Osteocyte (in vitro differentiated cells): Measurements from ENCODE around the gene LDAF1. TPM values are rescaled to one million over a fixed set of nuclear protein-coding genes. Genes with fewer than 3 reads are reported as not detected.

Source experiments
- DNase-seq: peaks from one replicate; pipeline ENCODE4 v3.0.0; 2021; ENCODE audit warnings: mixed read lengths; ENCODE audit not compliant: unreplicated experiment; ENCODE audit errors: extremely low spot score
- H3K27ac Mint-ChIP-seq: one replicate; pipeline ENCODE4 v1.8.0; 2021; ENCODE audit warnings: mild to moderate bottlenecking, mixed read lengths; ENCODE audit not compliant: unreplicated experiment
- H3K27me3 Mint-ChIP-seq: one replicate; pipeline ENCODE4 v1.8.0; 2021; ENCODE audit warnings: mixed read lengths; ENCODE audit not compliant: unreplicated experiment
- H3K36me3 Mint-ChIP-seq: one replicate; pipeline ENCODE4 v1.8.0; 2021; ENCODE audit warnings: mixed read lengths; ENCODE audit not compliant: unreplicated experiment
- H3K4me1 Mint-ChIP-seq: one replicate; pipeline ENCODE4 v1.8.0; 2021; ENCODE audit warnings: mixed read lengths; ENCODE audit not compliant: unreplicated experiment
- H3K4me3 Mint-ChIP-seq: one replicate; pipeline ENCODE4 v1.8.0; 2021; ENCODE audit warnings: mild to moderate bottlenecking, moderate library complexity, mixed read lengths; ENCODE audit not compliant: unreplicated experiment
- H3K9me3 Mint-ChIP-seq: one replicate; pipeline ENCODE4 v1.8.0; 2021; ENCODE audit warnings: mixed read lengths; ENCODE audit not compliant: unreplicated experiment
- CTCF ChIP-seq: fragments of 200-600 bp; sonication (generic); IDR thresholded peaks from 2 replicates; pipeline ENCODE4 v1.5.0; 2021; ENCODE audit warnings: antibody characterized with exemption, mild to moderate bottlenecking, moderate library complexity
- total RNA-seq: library from RNA; stranded (reverse); gene quantifications from 2 replicates; pipeline ENCODE4 v1.2.1, GENCODE V29; 2021

Gene LDAF1
- total RNA-seq, 1 donor from 2014 or later = 24.8 TPM

- H3K27ac Mint-ChIP-seq = no peak overlapping the region
- H3K4me3 Mint-ChIP-seq = no peak overlapping the region
- no peaks in the 10 kb centered on the region for H3K4me1 Mint-ChIP-seq
- no peak for TF ChIP-seq CTCF
- H3K36me3 Mint-ChIP-seq = no peaks in the 10 kb centered on the region
- H3K9me3 Mint-ChIP-seq = no peaks in the 10 kb centered on the region
- no peak for DNase-seq
- peaks cover 32% of the 10 kb centered on the region for H3K27me3 Mint-ChIP-seq
Measured at GRCh38 chr16:21125191-21125590, 33.3 kb upstream of the LDAF1 start.

- no peaks in the 10 kb centered on the region for H3K9me3 Mint-ChIP-seq
- H3K4me1 Mint-ChIP-seq = no peaks in the 10 kb centered on the region
- no peak for DNase-seq
- H3K4me3 Mint-ChIP-seq = no peak overlapping the region
- no peak overlapping the region for H3K27ac Mint-ChIP-seq
- TF ChIP-seq CTCF = no peak
- no peaks in the 10 kb centered on the region for H3K36me3 Mint-ChIP-seq
- H3K27me3 Mint-ChIP-seq = peaks cover 40% of the 10 kb centered on the region
Measured at GRCh38 chr16:21126518-21126917, 32.0 kb upstream of the LDAF1 start.

GRCh38 chr16:21128991-21129390 lies 29.5 kb upstream of the LDAF1 start:
- Mint-ChIP-seq H3K9me3 (no peaks in the 10 kb centered on the region), H3K4me3 (no peak overlapping the region), H3K27me3 (peaks cover 51% of the 10 kb centered on the region), H3K4me1 (no peaks in the 10 kb centered on the region), H3K36me3 (no peaks in the 10 kb centered on the region), H3K27ac (no peak overlapping the region)
- no peak for DNase-seq
- no peak for TF ChIP-seq CTCF

DNA sequence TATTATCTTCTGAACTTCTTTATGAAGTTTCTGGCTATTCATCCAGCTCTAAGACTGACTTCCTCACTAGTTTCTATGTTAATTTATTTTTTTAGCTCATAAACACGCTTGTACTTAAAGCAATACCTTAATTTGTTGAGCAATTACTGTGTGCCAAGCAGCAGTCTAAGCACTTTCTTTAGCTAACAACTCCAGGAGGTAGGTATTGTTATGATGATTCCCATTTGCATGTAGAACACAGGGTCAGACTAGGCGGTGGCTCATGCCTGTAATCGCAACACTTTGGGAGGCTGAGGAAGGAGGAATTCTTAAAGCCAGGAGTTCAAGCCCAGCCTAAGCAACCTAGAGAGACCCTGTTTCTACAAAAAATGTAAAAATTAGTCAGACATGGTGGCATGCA lies 27.7 kb upstream of the LDAF1 start:
- DNase-seq = no peak
- Mint-ChIP-seq H3K36me3 (no peaks in the 10 kb centered on the region), H3K4me3 (no peak overlapping the region), H3K27me3 (peaks cover 37% of the 10 kb centered on the region), H3K4me1 (no peaks in the 10 kb centered on the region), H3K27ac (no peak overlapping the region), H3K9me3 (no peaks in the 10 kb centered on the region)
- no peak for TF ChIP-seq CTCF

GRCh38 chr16:21134053-21134452 lies 24.4 kb upstream of the LDAF1 start:
- Mint-ChIP-seq H3K4me3 (no peak overlapping the region), H3K27ac (no peak overlapping the region), H3K9me3 (no peaks in the 10 kb centered on the region), H3K36me3 (no peaks in the 10 kb centered on the region), H3K4me1 (no peaks in the 10 kb centered on the region), H3K27me3 (peaks cover 24% of the 10 kb centered on the region)
- no peak for DNase-seq
- no peak for TF ChIP-seq CTCF
